SU-DHL-6 (cell line): ENCODE measurements around the gene RRM2.

ENCODE experiments used
- H2AFZ ChIP-seq: fragments of 200-600 bp; sonication (generic); 2 replicates; pipeline ENCODE4 v1.6.1; 2014; ENCODE audit warnings: low read depth, mild to moderate bottlenecking, moderate library complexity, mixed read lengths, antibody characterized with exemption, low read length; ENCODE audit not compliant: severe bottlenecking
- H3F3A ChIP-seq: fragments of 200-600 bp; shearing (Covaris generic); 2 replicates; pipeline ENCODE4 v1.6.0; 2016; ENCODE audit warnings: antibody characterized with exemption, mild to moderate bottlenecking; ENCODE audit not compliant: insufficient read depth
- H3K27ac ChIP-seq: fragments of 200-600 bp; sonication (generic); 2 replicates; pipeline ENCODE4 v1.5.1; 2016; ENCODE audit warnings: low read depth, mild to moderate bottlenecking, low read length, moderate library complexity, mixed read lengths
- H3K27me3 ChIP-seq: fragments of 200-600 bp; sonication (generic), shearing (Covaris generic); 2 replicates; pipeline ENCODE4 v1.6.0; 2014; ENCODE audit warnings: mild to moderate bottlenecking, low read length
- H3K36me3 ChIP-seq: fragments of 200-600 bp; sonication (generic); 2 replicates; pipeline ENCODE4 v1.6.1; 2014; ENCODE audit warnings: mild to moderate bottlenecking, low read length, mixed read lengths
- H3K4me2 ChIP-seq: fragments of 300-600, 200-600 bp; shearing (Covaris generic), sonication (generic); 2 replicates; pipeline ENCODE4 v1.6.0; 2014; ENCODE audit warnings: low read length, low read depth, mild to moderate bottlenecking; ENCODE audit not compliant: poor library complexity, severe bottlenecking
- H3K4me3 ChIP-seq: fragments of 200-600 bp; sonication (generic); 2 replicates; pipeline ENCODE4 v1.5.1; 2014; ENCODE audit warnings: antibody characterized with exemption, low read length, mild to moderate bottlenecking, mixed read lengths; ENCODE audit not compliant: insufficient read depth, poor library complexity, severe bottlenecking
- H3K79me2 ChIP-seq: fragments of 200-600 bp; sonication (generic); 2 replicates; pipeline ENCODE4 v1.6.1; 2014; ENCODE audit warnings: mild to moderate bottlenecking, low read length, moderate library complexity; ENCODE audit not compliant: insufficient read depth
- H3K9ac ChIP-seq: fragments of 200-600 bp; sonication (generic); 2 replicates; pipeline ENCODE4 v1.7.0; 2014; ENCODE audit warnings: mild to moderate bottlenecking, low read length
- H3K9me2 ChIP-seq: fragments of 200-600 bp; sonication (generic); replicated peaks from 2 replicates; pipeline ENCODE4 v1.6.1; 2014; ENCODE audit warnings: low read length; ENCODE audit not compliant: insufficient read depth
- H3K9me3 ChIP-seq: fragments of 200-600 bp; sonication (generic); 2 replicates; pipeline ENCODE4 v1.6.1; 2014; ENCODE audit warnings: low read length, mixed read lengths; ENCODE audit not compliant: insufficient read depth
- H4K20me1 ChIP-seq: fragments of 200-600 bp; sonication (generic); 2 replicates; pipeline ENCODE4 v1.6.1; 2014; ENCODE audit warnings: low read depth, mild to moderate bottlenecking, antibody characterized with exemption, low read length, moderate library complexity, mixed read lengths
- CTCF ChIP-seq: fragments of 200-600 bp; sonication (generic); IDR thresholded peaks from one replicate; pipeline ENCODE4 v1.5.1; 2017; ENCODE audit warnings: antibody characterized with exemption, mild to moderate bottlenecking, low read length, moderate library complexity; ENCODE audit not compliant: insufficient read depth, poor library complexity, severe bottlenecking
- EZH2phosphoT487 ChIP-seq: fragments of 200-600 bp; sonication (generic), shearing (Covaris generic); conservative IDR thresholded peaks from 2 replicates; pipeline ENCODE4 v1.6.1; 2018; ENCODE audit warnings: mild to moderate bottlenecking, antibody characterized with exemption, low read length, moderate library complexity, mixed read lengths

The RRM2 gene

GRCh38 chr2:10151462-10151861, 28.9 kb downstream of the RRM2 start:
- Histone ChIP-seq H3K4me3 (no peak overlapping the region), H3K9me2 (no peaks in the 10 kb centered on the region), H2AFZ (no peak overlapping the region), H3K27me3 (no peaks in the 10 kb centered on the region), H4K20me1 (no peaks in the 10 kb centered on the region), H3K36me3 (no peaks in the 10 kb centered on the region), H3F3A (peaks cover 4% of the 10 kb centered on the region; the same call in 1 of the 2 replicates), H3K4me2 (no peak overlapping the region), H3K9me3 (no peaks in the 10 kb centered on the region), H3K27ac (no peak overlapping the region), H3K79me2 (no peaks in the 10 kb centered on the region), H3K9ac (no peak overlapping the region)
- TF ChIP-seq CTCF (no peak), EZH2phosphoT487 (no peak)

- H2AFZ ChIP-seq: no peak overlapping the region
- no peak overlapping the region for H3K4me2 ChIP-seq
- H3K9ac ChIP-seq: no peak overlapping the region
- no peaks in the 10 kb centered on the region for H3K79me2 ChIP-seq
- H3K9me3 ChIP-seq: no peaks in the 10 kb centered on the region
- no peaks in the 10 kb centered on the region for H3F3A ChIP-seq
- no peaks in the 10 kb centered on the region for H3K36me3 ChIP-seq
- no peak overlapping the region for H3K27ac ChIP-seq
- no peaks in the 10 kb centered on the region for H4K20me1 ChIP-seq
- H3K4me3 ChIP-seq: no peak overlapping the region
- H3K27me3 ChIP-seq: no peaks in the 10 kb centered on the region
- TF ChIP-seq EZH2phosphoT487 (no peak), CTCF (no peak)
- H3K9me2 ChIP-seq: no peaks in the 10 kb centered on the region
Measured at GRCh38 chr2:10157293-10157692, 34.8 kb downstream of the RRM2 start.

GRCh38 chr2:10158681-10159080, 36.1 kb downstream of the RRM2 start:
- H3K9me3 ChIP-seq: no peaks in the 10 kb centered on the region
- no peak overlapping the region for H3K4me3 ChIP-seq
- no peak overlapping the region for H2AFZ ChIP-seq
- no peak overlapping the region for H3K4me2 ChIP-seq
- H3K27ac ChIP-seq: no peak overlapping the region
- no peaks in the 10 kb centered on the region for H4K20me1 ChIP-seq
- no peak for TF ChIP-seq CTCF
- no peaks in the 10 kb centered on the region for H3K27me3 ChIP-seq
- no peaks in the 10 kb centered on the region for H3F3A ChIP-seq
- H3K79me2 ChIP-seq: no peaks in the 10 kb centered on the region
- no peaks in the 10 kb centered on the region for H3K9me2 ChIP-seq
- H3K36me3 ChIP-seq: no peaks in the 10 kb centered on the region
- no peak overlapping the region for H3K9ac ChIP-seq

- Histone ChIP-seq H3K4me3 (no peak overlapping the region), H3F3A (no peaks in the 10 kb centered on the region), H3K27ac (no peak overlapping the region), H4K20me1 (no peaks in the 10 kb centered on the region), H3K9me3 (no peaks in the 10 kb centered on the region), H2AFZ (no peak overlapping the region), H3K9me2 (no peaks in the 10 kb centered on the region), H3K4me2 (no peak overlapping the region), H3K9ac (no peak overlapping the region), H3K79me2 (no peaks in the 10 kb centered on the region), H3K27me3 (no peaks in the 10 kb centered on the region), H3K36me3 (no peaks in the 10 kb centered on the region)
- TF ChIP-seq EZH2phosphoT487 (no peak), CTCF (no peak)
Measured at GRCh38 chr2:10159086-10159485, 36.5 kb downstream of the RRM2 start.
